H4 (cell line): ENCODE measurements around the gene LGALS3. TPM values are rescaled to one million over a fixed set of nuclear protein-coding genes. Genes with fewer than 3 reads are reported as not detected.

Source experiments
- DNase-seq: peaks from one replicate; pipeline ENCODE4 v3.0.0-alpha.2; 2015; ENCODE audit warnings: low spot score
- total RNA-seq: library from RNA; depleted of rRNA; stranded (reverse); fragments of >200 nt; shearing (Covaris generic); gene quantifications from 2 replicates; pipeline ENCODE4 v1.2.3, GENCODE V29; 2014

Gene LGALS3
- total RNA-seq, 1 experiment from 2014 or later, result 77.5 TPM

DNA sequence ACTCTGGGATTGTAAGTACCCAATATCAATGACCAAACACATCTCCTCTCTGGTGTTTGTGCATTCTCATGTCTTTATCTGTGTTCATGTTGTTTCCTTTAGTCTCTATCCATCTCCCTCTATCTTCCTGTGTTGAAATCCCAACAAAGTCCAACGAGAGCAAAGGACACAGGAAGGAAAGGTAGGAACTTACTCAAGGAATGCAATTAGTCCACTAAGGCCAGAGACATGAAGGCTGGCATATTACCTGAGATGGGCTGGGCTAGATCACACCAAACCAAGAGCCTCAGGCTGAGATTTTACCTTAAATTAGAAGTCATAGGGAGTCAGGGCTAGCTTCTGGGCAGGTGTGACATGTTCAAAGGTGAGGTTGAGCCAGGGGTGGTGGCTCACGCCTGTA lies 14.3 kb upstream of the LGALS3 start:
- DNase-seq, result no peak

DNA sequence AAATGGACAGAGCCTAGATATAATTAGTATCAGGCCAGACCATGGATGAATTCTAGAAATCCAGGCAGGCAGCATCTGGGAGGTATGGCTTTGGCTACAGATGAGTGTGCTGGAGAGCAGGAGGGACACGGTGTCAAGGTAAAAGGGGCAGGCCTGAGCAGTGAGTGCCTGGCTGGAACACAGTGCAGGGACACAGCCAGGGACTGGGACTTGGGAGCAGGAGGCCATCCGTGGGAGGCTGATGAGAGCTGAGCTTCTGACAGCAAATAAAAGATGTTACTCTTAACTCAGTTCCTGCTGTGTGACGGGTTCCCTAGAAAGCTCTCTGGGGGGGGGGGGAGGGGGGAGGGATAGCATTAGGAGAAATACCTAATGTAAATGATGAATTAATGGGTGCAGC lies 13.6 kb upstream of the LGALS3 start:
- DNase-seq, result no peak

GRCh38 chr14:55115861-55116245 lies 13.2 kb upstream of the LGALS3 start:
- no peak for DNase-seq

GRCh38 chr14:55116246-55117030 lies 12.6 kb upstream of the LGALS3 start:
- DNase-seq, result no peak

DNA sequence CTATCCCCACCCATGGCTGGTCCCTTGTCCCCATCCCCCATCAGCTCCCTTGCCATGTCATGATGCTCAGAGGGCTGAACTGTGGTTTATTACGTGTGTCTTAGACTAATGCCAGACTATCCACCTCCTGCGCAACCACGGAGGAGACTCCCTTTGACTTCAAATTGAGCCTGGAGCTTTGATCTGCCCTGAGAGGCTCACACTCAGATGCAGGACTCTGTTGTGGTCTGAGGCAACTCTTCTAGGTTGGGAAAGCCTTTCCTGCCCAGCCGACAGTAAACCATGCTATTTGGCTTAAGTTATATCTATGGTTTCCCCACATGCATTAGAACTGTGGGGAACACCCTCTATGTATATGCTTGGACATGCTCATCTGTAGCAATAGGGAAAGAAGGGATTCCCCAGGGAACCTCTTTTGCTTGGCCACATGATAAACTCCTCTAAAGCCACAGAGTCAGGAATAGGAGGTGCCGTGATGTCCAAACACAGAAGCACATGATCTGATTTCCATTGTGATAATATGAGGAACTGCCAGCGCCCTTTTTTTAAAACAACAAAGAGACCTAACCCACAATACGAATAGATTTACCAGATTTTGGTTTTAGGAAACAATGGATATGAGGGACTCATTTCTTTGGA lies 11.1 kb upstream of the LGALS3 start:
- peak; percentile 48 for DNase-seq

DNA sequence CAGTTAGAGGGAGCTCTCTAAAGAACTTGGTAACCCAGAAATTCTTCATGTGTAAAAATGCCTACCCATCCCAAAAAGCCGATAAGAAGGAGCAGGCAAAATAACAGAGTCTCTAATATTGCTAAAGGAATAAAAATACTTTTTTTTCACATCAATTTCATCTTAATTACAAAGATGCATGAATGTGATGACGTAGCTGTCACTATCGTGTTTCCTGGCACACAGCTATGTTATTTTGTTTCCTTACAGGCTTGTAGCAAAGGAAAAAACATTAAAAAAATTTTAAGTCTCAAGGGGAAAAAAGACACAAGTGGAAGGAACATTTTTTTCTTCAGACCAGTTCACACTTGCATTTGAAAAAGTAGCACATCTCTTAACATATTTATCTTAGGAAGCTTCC lies 10.3 kb upstream of the LGALS3 start:
- DNase-seq, result no peak

DNA sequence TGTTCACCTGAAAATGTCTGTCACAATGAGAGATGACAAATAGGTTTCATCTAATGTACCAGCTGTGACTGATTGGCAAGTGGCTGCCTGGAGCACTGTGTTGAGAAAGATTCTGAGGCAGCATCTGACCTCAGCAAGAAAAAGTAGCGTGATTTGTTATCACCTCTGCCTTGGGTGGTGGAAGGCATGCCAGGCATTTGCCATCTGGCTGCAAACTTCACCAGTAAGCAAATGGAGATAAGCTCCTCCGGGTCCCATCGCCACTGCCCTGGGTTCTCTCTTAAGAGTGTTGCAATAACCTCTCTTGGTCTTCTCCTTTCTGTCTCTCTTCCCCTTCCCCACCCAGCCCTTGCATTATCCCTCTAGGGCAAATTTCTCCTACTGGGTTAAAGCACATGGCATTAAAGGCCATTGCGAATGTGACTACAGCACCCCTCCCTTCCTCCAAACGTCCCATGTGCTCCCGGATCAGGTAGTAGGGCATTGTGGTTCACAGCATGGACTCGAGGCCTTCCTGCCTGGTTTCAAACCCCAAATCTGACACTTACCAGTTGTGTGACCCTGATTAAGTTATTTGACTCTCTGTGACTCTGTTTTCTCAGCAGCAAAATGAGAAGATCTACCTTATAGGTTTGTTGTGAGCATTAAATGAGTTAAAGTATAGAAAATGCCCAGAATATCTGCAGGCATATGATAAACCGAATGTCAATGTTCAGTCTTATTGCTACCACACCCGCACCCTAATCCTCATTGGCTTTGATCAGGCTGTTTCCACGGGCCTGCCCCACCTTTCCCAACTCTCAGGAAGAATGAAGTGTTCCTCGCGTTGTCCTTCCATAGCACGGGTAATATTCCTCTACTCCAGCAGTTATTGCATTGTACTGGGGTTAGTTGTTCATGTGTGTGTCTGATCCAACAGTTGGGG lies 8.2 kb upstream of the LGALS3 start:
- no peak for DNase-seq

- DNase-seq, result no peak
These were observed 7.2 kb upstream of the LGALS3 start for GRCh38 chr14:55121628-55122439.

DNA sequence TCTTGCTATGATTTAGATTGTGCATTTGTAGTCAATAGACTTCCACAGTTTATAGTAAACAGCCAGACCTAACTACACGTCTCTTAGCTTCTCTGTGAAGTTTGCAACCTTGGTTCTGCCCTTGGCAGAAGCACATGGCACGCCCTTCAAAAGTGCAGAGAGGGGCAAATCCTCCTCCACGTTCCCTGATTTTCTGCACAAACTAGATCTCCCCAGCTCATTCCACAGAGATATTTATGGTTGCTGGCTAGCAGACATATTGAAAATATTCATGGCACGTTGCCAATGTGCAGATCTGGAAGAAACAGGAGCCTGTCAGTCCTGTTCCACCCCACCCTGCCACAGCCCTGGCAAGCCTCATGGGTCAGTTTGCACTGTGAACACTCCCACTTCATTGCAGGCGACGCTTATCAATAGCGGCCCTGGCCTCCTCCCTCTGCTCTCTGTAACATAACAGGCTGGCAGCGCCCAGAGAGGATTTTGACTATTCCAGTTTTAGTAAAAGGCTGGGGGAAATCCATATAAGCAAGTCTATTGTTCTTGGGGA lies 6.5 kb upstream of the LGALS3 start:
- DNase-seq, result no peak

DNA sequence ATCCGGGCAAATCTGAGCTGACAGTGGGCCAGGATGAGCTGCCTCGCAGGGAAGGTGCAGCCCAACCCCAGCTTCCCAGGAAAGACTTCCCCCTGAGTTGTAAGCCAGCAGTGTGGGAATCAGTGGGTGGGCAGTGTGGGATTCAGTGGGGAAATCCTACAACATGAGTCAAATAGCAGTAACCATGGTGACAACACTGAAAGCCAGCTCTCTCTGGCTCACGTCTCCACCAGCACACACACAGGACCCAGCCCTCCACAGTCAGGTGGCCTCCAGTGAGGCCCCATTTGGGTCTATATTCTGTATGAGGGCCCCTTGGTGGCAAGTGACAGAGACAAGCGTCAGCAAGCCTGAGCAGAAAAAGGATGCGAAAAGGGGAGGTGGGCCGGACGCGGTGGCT lies 6.0 kb upstream of the LGALS3 start:
- DNase-seq, result no peak

- no peak for DNase-seq
These were observed 5.0 kb upstream of the LGALS3 start for GRCh38 chr14:55123852-55124639.

DNA sequence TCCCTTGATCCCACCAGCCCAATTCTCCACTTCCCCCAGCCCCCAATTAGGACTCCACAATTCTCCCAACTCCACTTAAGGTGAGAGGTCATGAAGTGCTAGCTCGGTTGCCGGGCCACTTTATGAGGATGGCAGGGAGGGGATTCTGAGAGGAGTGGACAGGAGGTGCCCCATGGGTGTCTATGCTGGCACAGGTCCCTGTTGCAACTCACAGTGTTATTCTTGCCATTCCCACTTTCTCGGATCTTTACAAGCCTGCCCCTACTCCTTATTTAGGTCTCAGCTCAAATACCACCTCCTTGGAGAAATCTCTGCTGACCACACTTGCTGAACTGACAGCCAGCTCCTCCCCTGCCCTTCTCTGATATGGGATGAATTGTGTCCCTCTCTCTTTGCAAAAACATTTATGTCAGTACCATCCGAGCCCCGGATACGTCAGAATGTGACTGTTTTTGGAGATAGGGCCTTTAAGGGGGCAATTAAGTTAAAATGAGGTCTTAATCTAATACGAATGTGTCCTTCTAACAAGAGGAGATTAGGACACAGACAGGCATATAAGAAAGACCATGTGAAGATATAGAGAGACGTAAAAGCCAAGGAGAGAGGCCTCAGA lies 4.2 kb upstream of the LGALS3 start:
- DNase-seq, result no peak

GRCh38 chr14:55125403-55125802 lies 3.6 kb upstream of the LGALS3 start:
- DNase-seq, result peak; percentile 35

DNA sequence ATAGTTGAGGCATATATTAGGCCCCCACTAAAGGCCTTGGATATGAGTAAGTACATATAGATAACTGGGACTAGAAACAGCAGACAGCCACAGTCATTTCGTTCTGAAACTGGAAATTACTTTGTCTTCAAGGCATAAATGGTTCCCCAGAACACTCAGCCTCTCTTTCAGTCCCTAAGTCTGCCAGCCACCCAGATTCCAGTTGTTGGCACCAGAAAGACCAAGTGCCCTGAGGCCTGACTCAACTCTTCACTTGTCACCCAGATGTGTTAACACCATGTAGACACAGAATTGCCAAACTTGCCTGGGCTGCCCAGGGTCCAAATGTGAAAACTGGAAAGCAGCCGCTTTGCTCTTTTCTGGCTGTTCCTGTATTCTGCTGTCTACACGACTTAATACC lies 3.0 kb upstream of the LGALS3 start:
- DNase-seq, result no peak

- no peak for DNase-seq
These were observed 2.1 kb upstream of the LGALS3 start for GRCh38 chr14:55126932-55127459.

DNA sequence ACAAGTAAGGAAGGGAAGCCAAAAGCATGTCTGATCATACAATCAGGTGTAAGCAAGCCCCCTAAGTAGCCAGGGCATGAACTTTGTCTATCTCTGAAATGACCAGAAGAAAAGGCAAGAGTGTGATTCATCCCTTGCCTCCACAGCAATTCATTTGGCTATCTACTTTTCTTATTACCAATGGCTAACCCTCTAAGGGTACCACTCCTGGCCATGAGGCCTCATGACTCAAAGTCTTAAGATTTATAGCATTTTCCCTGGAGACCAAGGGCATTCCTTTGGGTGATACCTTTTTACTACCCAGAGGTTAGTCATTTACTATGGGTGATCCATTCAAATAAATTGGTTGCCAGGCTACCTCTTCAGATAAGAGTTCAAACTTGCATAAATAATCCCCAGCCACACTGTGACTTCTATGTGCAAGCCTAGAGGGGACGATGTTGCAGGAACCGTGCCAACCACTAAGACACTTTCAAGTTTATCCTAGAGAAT lies 1.5 kb upstream of the LGALS3 start:
- no peak for DNase-seq

- no peak for DNase-seq
These were observed 516 bp upstream of the LGALS3 start for GRCh38 chr14:55128386-55129085.

DNA sequence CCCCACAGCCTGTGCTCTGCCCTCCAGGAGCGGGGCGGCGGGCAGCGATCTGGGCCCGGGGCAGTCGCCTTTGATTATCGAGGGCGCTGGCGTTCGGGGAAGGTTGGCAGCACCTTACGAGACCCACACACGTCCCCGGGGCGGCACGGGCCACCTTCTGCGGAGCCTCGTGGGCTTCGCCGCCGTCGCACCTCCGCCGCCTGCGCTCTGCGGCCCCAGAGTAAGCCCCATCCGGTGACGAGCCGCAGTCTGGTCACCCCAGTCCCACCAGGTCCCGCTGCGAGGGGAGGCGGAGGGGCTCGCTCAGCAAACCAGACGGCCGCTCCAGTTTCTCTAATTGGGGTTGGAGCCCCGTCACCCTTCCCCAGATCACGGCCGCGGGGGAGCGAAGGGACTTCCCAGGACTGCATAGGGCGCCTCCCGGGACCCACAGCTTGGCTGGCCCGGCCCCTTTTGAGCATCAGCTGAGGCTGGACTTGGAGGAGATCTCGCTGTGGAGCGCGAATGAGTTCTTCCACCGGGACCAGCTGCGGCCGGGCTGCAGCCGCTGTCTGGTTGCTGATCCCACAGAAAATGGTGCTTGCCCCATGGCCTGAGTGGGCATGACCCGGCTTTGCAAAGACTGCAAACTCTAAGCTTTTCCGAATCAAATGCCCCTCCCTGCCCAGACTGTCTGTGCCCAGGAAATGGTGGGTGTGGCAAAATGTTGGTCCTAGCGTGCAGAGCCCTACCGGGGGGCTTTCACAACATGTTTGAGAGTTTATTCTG lies 560 bp downstream of the LGALS3 start:
- DNase-seq, result peak; percentile 35
